Measurements from ENCODE around the gene ROCK1.

DNA sequence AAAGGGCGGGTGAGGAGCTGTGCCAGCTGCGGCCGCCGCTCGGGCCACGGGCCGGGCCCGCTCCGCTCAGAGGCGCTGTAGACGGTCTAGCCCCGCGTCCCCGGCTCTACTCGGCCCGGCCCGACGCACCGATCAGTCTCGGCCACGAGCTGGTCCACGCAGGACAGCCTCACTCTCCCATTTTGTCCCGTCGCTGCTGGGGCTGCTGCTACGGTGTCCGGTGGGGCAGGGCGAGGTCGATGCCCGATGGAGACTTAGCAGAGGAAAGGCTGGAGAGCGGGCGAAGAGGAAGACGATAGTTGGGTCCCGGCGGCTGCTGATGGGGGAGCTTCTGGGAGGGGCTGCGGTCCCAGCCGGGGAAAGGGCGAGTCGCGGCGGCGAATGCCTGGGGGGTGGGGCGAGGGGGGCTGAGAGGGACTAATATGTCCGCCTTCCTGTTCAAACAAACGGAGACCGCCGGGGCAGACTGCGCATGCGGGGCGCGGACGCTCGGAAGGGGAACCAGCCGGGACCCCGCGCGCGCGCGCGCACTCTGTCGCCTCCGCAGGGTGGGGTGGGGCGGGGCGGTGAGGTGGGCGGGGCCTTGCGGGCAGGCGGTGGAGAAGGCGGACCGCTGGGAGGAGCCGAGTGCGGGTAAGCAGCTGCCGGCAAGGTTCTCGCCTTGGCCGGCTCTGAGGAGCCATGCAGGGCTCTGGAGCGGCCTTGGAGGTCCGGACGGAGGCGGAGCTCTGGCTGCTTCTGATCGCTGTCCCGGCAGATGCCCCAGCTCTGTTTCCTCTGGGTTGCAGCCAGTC lies at the start of gene ROCK1:
- TF ChIP-seq, protein P1, sequence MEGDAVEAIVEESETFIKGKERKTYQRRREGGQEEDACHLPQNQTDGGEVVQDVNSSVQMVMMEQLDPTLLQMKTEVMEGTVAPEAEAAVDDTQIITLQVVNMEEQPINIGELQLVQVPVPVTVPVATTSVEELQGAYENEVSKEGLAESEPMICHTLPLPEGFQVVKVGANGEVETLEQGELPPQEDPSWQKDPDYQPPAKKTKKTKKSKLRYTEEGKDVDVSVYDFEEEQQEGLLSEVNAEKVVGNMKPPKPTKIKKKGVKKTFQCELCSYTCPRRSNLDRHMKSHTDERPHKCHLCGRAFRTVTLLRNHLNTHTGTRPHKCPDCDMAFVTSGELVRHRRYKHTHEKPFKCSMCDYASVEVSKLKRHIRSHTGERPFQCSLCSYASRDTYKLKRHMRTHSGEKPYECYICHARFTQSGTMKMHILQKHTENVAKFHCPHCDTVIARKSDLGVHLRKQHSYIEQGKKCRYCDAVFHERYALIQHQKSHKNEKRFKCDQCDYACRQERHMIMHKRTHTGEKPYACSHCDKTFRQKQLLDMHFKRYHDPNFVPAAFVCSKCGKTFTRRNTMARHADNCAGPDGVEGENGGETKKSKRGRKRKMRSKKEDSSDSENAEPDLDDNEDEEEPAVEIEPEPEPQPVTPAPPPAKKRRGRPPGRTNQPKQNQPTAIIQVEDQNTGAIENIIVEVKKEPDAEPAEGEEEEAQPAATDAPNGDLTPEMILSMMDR (IDR thresholded peaks at IDR 0.05; ENCODE audit: low read depth, low read length) = no peak
- TF ChIP-seq POLR2A (IDR thresholded peaks at IDR 0.05; ENCODE audit: extremely low read depth, insufficient read length) = no peak
